ENCODE results near the gene EXOC4.

GRCh38 chr7:133815611-133816210 lies 562.8 kb downstream of the EXOC4 start:
- TF ChIP-seq CTCF (IDR thresholded peaks at IDR 0.05) (no peak), POLR2AphosphoS5 (IDR thresholded peaks at IDR 0.05) (no peak)

Measured in transverse colon (tissue), 4 donors.